ENCODE data around the gene PIEZO2. TPM values are rescaled to one million over a fixed set of nuclear protein-coding genes. Genes with fewer than 3 reads are reported as not detected.

Gene PIEZO2
- total RNA-seq, 8 experiments from 2014 or later, result 1.9 to 73.5 (median 2.8) TPM

DNA sequence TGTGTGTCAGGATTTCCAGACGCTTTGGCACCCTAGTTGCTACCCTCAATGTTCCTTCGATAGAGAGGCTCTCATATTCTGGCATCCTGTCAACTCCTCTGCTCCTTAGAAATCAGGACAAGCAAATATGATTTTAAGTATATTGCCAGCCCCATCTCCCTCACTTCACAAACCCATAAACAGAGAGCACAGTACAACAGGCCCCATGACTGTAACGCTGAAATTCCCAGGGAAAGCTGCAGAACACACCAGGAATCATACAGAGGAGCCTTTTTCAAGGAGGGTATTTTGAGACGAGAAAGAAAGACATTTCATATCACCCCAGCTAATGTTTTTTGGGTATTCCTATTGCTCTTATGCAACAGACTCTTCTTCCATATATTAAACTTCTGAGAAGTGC is 460.6 kb downstream of the PIEZO2 start:
- Histone ChIP-seq H3K4me3 (no peak overlapping the region), H3K4me1 (replicated peaks in 1 of 2) (no peaks in the 10 kb centered on the region), H3K27ac (no peak overlapping the region)
- in situ Hi-C loops (cut with MboI; ENCODE audit: low pct_unique_long_range_greater_than_20kb in 2 of 9, low sequenced_read_pairs in 9 of 9, unreplicated experiment in 9 of 9), result no loop called here
- ATAC-seq (replicated peaks in 6 of 8), result no peak
- 15 to 100% (median 88%) methylated on average over 2 to 4 of the region's 4 CpGs; no CpG with 5 or more reads in 1 of the 10 experiments for WGBS, 10 experiments

GRCh38 chr18:10687161-10687925 is 462.0 kb downstream of the PIEZO2 start:
- Histone ChIP-seq H3K27ac (no peak overlapping the region), H3K4me1 (replicated peaks in 1 of 2) (no peaks in the 10 kb centered on the region), H3K4me3 (no peak overlapping the region)
- WGBS, 10 experiments, result 13 to 100% (median 62%) methylated on average over 1 to 6 of the region's 8 CpGs; no CpG with 5 or more reads in 2 of the 10 experiments
- ATAC-seq (replicated peaks in 6 of 8), result peak in 1 of 8 experiments; percentile 19
- in situ Hi-C loops (cut with MboI; ENCODE audit: low pct_unique_long_range_greater_than_20kb in 2 of 9, low sequenced_read_pairs in 9 of 9, unreplicated experiment in 9 of 9), result no loop called here

GRCh38 chr18:10686308-10686707 is 463.1 kb downstream of the PIEZO2 start:
- H3K27ac ChIP-seq, result no peak overlapping the region
- peak in 4 of 8 experiments; percentile 43 to 89 (median 72) for ATAC-seq (replicated peaks in 6 of 8)
- no peak overlapping the region for H3K4me3 ChIP-seq
- no peaks in the 10 kb centered on the region for H3K4me1 ChIP-seq (replicated peaks in 1 of 2)
- WGBS, 10 experiments, result 0% methylated on average over 1 of the region's 1 CpG; no CpG with 5 or more reads in 1 of the 10 experiments
- in situ Hi-C loops (cut with MboI; ENCODE audit: low pct_unique_long_range_greater_than_20kb in 2 of 9, low sequenced_read_pairs in 9 of 9, unreplicated experiment in 9 of 9), result no loop called here

- H3K27ac ChIP-seq, result no peak overlapping the region
- ATAC-seq (replicated peaks in 6 of 8), result no peak
- 38 to 100% (median 73%) methylated on average over 1 to 9 of the region's 15 CpGs; no CpG with 5 or more reads in 1 of the 10 experiments for WGBS, 10 experiments
- in situ Hi-C loops (cut with MboI; ENCODE audit: low pct_unique_long_range_greater_than_20kb in 2 of 9, low sequenced_read_pairs in 9 of 9, unreplicated experiment in 9 of 9), result no loop called here
- H3K4me3 ChIP-seq, result no peak overlapping the region
- H3K4me1 ChIP-seq (replicated peaks in 1 of 2), result no peaks in the 10 kb centered on the region
Measured at GRCh38 chr18:10685484-10685883, 463.9 kb downstream of the PIEZO2 start.

DNA sequence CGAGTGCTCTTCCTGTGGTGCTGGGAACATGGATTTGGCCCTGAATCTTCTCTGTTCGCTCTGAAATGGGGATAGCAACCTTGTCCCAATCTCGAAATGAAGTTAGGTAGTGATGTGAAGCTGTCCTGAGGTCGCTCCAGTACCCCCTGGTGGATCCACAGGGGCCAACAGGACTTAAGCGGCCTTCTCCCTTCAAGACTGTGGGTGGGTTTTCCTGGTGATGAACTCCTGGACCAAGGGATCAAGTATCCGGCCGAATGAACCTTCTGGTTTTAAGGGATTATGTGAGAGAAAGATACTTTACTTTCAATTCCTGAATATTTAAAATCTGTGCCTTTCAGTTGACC is 467.0 kb downstream of the PIEZO2 start:
- Histone ChIP-seq H3K27ac (no peak overlapping the region), H3K4me3 (no peak overlapping the region), H3K4me1 (replicated peaks in 1 of 2) (no peaks in the 10 kb centered on the region)
- in situ Hi-C loops (cut with MboI; ENCODE audit: low pct_unique_long_range_greater_than_20kb in 2 of 9, low sequenced_read_pairs in 9 of 9, unreplicated experiment in 9 of 9), result no loop called here
- no peak for ATAC-seq (replicated peaks in 6 of 8)
- WGBS, 10 experiments, result 80 to 100% (median 90%) methylated on average over 2 to 6 of the region's 7 CpGs; no CpG with 5 or more reads in 4 of the 10 experiments

DNA sequence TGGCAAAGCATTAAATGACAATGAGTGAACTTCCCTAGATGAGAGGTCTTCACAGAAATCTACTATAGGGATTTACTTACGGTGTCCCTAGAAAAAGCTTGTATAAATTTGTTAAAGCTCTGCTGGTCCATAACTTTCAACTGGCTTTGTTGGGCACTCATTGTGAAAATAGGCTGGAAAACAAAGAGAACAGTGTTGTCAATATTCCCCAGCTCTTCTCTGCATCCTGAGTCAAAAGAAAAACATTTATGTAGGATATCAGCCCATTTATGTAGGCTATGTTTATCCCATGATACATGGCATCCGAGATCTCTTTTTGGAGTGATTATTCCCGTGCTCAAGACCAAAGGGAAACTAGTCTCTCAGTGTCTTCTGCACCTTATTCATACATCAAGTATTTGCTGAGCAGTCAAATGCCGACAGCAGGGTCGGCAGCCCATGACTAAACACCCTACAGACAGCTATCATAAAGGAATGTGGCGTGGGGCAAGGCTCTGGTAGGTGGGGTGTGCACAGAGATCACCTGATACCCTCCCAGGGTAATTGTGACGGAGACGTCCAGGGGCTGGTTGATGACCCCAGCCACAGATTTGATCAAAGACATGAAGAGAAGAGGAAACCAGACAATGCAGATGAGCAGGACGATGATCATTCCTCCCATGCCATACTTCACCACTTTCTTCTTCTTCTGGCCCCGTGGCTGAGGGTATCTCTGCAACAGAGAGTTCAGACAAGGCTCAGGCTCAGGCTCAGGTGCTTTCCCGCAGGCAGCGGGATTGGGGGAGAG is 467.6 kb downstream of the PIEZO2 start:
- Histone ChIP-seq H3K4me3 (no peak overlapping the region), H3K27ac (no peak overlapping the region), H3K4me1 (replicated peaks in 1 of 2) (no peaks in the 10 kb centered on the region)
- ATAC-seq (replicated peaks in 6 of 8), result no peak
- in situ Hi-C loops (cut with MboI; ENCODE audit: low pct_unique_long_range_greater_than_20kb in 2 of 9, low sequenced_read_pairs in 9 of 9, unreplicated experiment in 9 of 9), result no loop called here
- WGBS, 10 experiments, result 60 to 100% (median 95%) methylated on average over 1 to 10 of the region's 12 CpGs; no CpG with 5 or more reads in 1 of the 10 experiments

DNA sequence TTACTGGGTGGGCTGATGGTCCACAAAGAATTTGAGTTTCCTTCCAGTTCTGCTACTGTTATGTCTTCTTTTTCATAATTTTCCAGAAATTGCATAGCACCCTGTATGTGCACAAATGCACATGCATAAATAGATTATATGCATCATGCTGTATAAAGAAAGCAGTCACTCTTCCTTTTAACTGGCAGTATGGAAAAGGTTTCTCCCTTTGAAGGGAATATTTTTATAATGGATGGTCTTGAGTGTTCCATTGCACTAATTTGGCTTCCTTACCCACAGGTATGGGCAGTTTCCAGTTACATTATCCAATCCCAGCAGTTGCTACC is 469.1 kb downstream of the PIEZO2 start:
- peak in 3 of 8 experiments; percentile 73 to 93 (median 81) for ATAC-seq (replicated peaks in 6 of 8)
- H3K4me1 ChIP-seq (replicated peaks in 1 of 2), result no peaks in the 10 kb centered on the region
- no peak overlapping the region for H3K4me3 ChIP-seq
- in situ Hi-C loops (cut with MboI; ENCODE audit: low pct_unique_long_range_greater_than_20kb in 2 of 9, low sequenced_read_pairs in 9 of 9, unreplicated experiment in 9 of 9), result no loop called here
- H3K27ac ChIP-seq, result no peak overlapping the region

- H3K27ac ChIP-seq, result no peak overlapping the region
- no peak overlapping the region for H3K4me3 ChIP-seq
- H3K4me1 ChIP-seq (replicated peaks in 1 of 2), result no peaks in the 10 kb centered on the region
- ATAC-seq (replicated peaks in 6 of 8), result peak in 3 of 8 experiments; percentile 68 to 82 (median 79)
- in situ Hi-C loops (cut with MboI; ENCODE audit: low pct_unique_long_range_greater_than_20kb in 2 of 9, low sequenced_read_pairs in 9 of 9, unreplicated experiment in 9 of 9), result no loop called here
- WGBS, 10 experiments, result 0 to 76% (median 54%) methylated on average over 1 to 3 of the region's 3 CpGs
Measured at GRCh38 chr18:10679557-10680270, 469.7 kb downstream of the PIEZO2 start.

GRCh38 chr18:10671441-10671840 is 477.9 kb downstream of the PIEZO2 start:
- Histone ChIP-seq H3K4me3 (no peak overlapping the region), H3K27ac (no peak overlapping the region), H3K4me1 (replicated peaks in 1 of 2) (peaks cover 0 to 6% of the 10 kb centered on the region in 2 donors)
- in situ Hi-C loops (cut with MboI; ENCODE audit: low pct_unique_long_range_greater_than_20kb in 2 of 9, low sequenced_read_pairs in 9 of 9, unreplicated experiment in 9 of 9), result loop anchor here in 1 of 9 experiments (25.0 kb wide), 1 partner anchor 109 kb away; no protein-coding TSS in a partner anchor
- no peak for ATAC-seq (replicated peaks in 6 of 8)
- WGBS, 10 experiments, result 30 to 100% (median 87%) methylated on average over 1 to 4 of the region's 4 CpGs

GRCh38 chr18:10670856-10671255 is 478.5 kb downstream of the PIEZO2 start:
- Histone ChIP-seq H3K4me3 (no peak overlapping the region), H3K27ac (no peak overlapping the region), H3K4me1 (replicated peaks in 1 of 2) (peaks cover 0 to 6% of the 10 kb centered on the region in 2 donors)
- in situ Hi-C loops (cut with MboI; ENCODE audit: low pct_unique_long_range_greater_than_20kb in 2 of 9, low sequenced_read_pairs in 9 of 9, unreplicated experiment in 9 of 9), result loop anchor here in 1 of 9 experiments (25.0 kb wide), 1 partner anchor 109 kb away; no protein-coding TSS in a partner anchor
- 50 to 100% (median 84%) methylated on average over 1 to 5 of the region's 5 CpGs for WGBS, 10 experiments
- peak in 1 of 8 experiments; percentile 34 for ATAC-seq (replicated peaks in 6 of 8)

GRCh38 chr18:10669441-10670100 is 479.8 kb downstream of the PIEZO2 start:
- 26 to 100% (median 88%) methylated on average over 2 to 7 of the region's 7 CpGs for WGBS, 10 experiments
- H3K27ac ChIP-seq, result no peak overlapping the region
- in situ Hi-C loops (cut with MboI; ENCODE audit: low pct_unique_long_range_greater_than_20kb in 2 of 9, low sequenced_read_pairs in 9 of 9, unreplicated experiment in 9 of 9), result loop anchor here in 1 of 9 experiments (25.0 kb wide), 1 partner anchor 107 kb away; no protein-coding TSS in a partner anchor
- no peak overlapping the region for H3K4me3 ChIP-seq
- peaks cover 0 to 6% of the 10 kb centered on the region in 2 donors for H3K4me1 ChIP-seq (replicated peaks in 1 of 2)
- peak in 1 of 8 experiments; percentile 28 for ATAC-seq (replicated peaks in 6 of 8)

DNA sequence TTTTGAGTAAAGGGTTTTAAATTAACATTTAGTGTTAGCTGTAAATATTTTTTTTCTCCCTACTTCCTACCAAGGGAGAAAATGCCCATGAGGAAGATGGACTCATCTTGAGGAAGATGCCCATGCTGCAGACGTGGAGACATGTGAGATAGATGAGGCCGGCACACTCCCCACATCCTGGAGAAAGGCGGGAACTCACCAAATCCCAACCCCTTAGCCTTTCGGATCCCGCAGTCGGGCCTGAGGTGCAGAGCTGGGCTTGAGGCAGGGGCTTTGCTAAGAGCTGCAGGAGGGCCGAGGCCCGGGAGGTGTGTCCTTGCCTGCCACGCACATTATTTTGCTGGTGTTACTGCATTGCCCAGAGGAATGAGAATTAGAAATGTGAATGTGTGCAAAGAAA is 485.6 kb downstream of the PIEZO2 start:
- no peak for ATAC-seq (replicated peaks in 6 of 8)

More for the DNA sequence above, 485.6 kb downstream of the PIEZO2 start:
- Histone ChIP-seq H3K4me1 (replicated peaks in 1 of 2) (peaks cover 29 to 40% of the 10 kb centered on the region in 2 donors), H3K27ac (no peak overlapping the region), H3K4me3 (no peak overlapping the region)
- WGBS, 10 experiments, result 0 to 100% (median 69%) methylated on average over 1 to 3 of the region's 9 CpGs; no CpG with 5 or more reads in 2 of the 10 experiments
- in situ Hi-C loops (cut with MboI; ENCODE audit: low pct_unique_long_range_greater_than_20kb in 2 of 9, low sequenced_read_pairs in 9 of 9, unreplicated experiment in 9 of 9), result loop anchor here in 1 of 9 experiments (25.0 kb wide), 1 partner anchor 101 kb away; no protein-coding TSS in a partner anchor
